AG09309 (cell line): ENCODE measurements around the gene SAMD11.

Experiments used
- DNase-seq: peaks from one replicate; pipeline ENCODE4 v3.0.0-alpha.2; 2010; ENCODE audit warnings: low read depth
- H3K4me3 ChIP-seq: 2 replicates; pipeline ENCODE4 v1.5.1; 2011; ENCODE audit warnings: mild to moderate bottlenecking, low read depth, low read length, moderate library complexity; ENCODE audit not compliant: control insufficient read depth
- CTCF ChIP-seq: IDR thresholded peaks from 2 replicates; pipeline ENCODE4 v1.5.1; 2011; ENCODE audit warnings: mild to moderate bottlenecking, low read depth, low read length, inconsistent platforms; ENCODE audit not compliant: insufficient read depth, control insufficient read depth; ENCODE audit errors: missing control alignments

The SAMD11 gene

GRCh38 chr1:903721-904271, 19.9 kb upstream of the SAMD11 start:
- H3K4me3 ChIP-seq, result peak overlapping the region; percentile 42
- DNase-seq, result no peak
- TF ChIP-seq CTCF, result no peak

- no peak for DNase-seq
- H3K4me3 ChIP-seq, result peak overlapping the region; percentile 56
- peak; percentile 52 for TF ChIP-seq CTCF
Observed at GRCh38 chr1:904310-904950, 19.3 kb upstream of the SAMD11 start.

GRCh38 chr1:905071-905749, 18.5 kb upstream of the SAMD11 start:
- DNase-seq, result no peak
- H3K4me3 ChIP-seq, result peak overlapping the region; percentile 56
- no peak for TF ChIP-seq CTCF

- DNase-seq, result no peak
- H3K4me3 ChIP-seq, result no peak overlapping the region
Observed at GRCh38 chr1:905811-906599, 17.7 kb upstream of the SAMD11 start.

GRCh38 chr1:906600-907420, 16.9 kb upstream of the SAMD11 start:
- no peak for DNase-seq
- TF ChIP-seq CTCF, result no peak
- no peak overlapping the region for H3K4me3 ChIP-seq

More at GRCh38 chr1:905811-906599, 17.7 kb upstream of the SAMD11 start:
- TF ChIP-seq CTCF, result no peak
